IMR-90 (cell line): ENCODE data around the gene PELI1. TPM values are rescaled to one million over a fixed set of nuclear protein-coding genes. Genes with fewer than 3 reads are reported as not detected.

Experiments used
- ATAC-seq: fragments of 200-7000 bp; cut with Tn5 transposase; 2 replicates; pipeline ENCODE4 v1.9.1; 2020; ENCODE audit warnings: low read depth, mild to moderate bottlenecking, moderate library complexity
- BruUV-seq: library from RNA; stranded (reverse); fragments of 400-500 nt; replicated peaks from 2 replicates; lab custom pipeline; 2021; lab: Mats Ljungman, UMichigan
- CTCF ChIA-PET: fragments of 300-600 bp; formaldehyde crosslinking; extraction: SDS; loops from one replicate; lab custom pipeline; 2021; ENCODE audit warnings: antibody characterized with exemption; lab: Yijun Ruan, JAX
- POLR2A ChIA-PET: fragments of 300-600 bp; sonication (Branson Sonifier 250); formaldehyde crosslinking; loops from one replicate; lab custom pipeline; 2022; ENCODE audit warnings: antibody characterized with exemption; ENCODE audit not compliant: unreplicated experiment; lab: Charles Lee
- DNase-seq: peaks from one replicate; pipeline ENCODE4 v3.0.0; 2013
- H2AFZ ChIP-seq: replicated peaks from 2 replicates; pipeline ENCODE3; 2013; ENCODE audit warnings: low read length, mild to moderate bottlenecking; ENCODE audit not compliant: poor library complexity
- H2AK5ac ChIP-seq: 2 replicates; pipeline ENCODE4 v1.6.1; 2013; ENCODE audit warnings: low read depth, low read length, inconsistent platforms
- H2AK9ac ChIP-seq: replicated peaks from 2 replicates; pipeline ENCODE3; 2013; ENCODE audit warnings: mild to moderate bottlenecking, low read depth, low read length, moderate library complexity; ENCODE audit not compliant: poor library complexity
- H2BK120ac ChIP-seq: 2 replicates; pipeline ENCODE4 v1.6.1; 2013; ENCODE audit warnings: low read depth, low read length, inconsistent platforms
- H2BK15ac ChIP-seq: 3 replicates; pipeline ENCODE4 v1.6.1; 2013; ENCODE audit warnings: low read depth, low read length, inconsistent platforms
- H2BK20ac ChIP-seq: 2 replicates; pipeline ENCODE4 v1.6.1; 2013; ENCODE audit warnings: low read depth, mild to moderate bottlenecking, inconsistent platforms, low read length, moderate library complexity
- H2BK5ac ChIP-seq: 2 replicates; pipeline ENCODE4 v1.6.1; 2013; ENCODE audit warnings: mild to moderate bottlenecking, low read depth, low read length, inconsistent platforms; ENCODE audit not compliant: poor library complexity, severe bottlenecking
- H3K14ac ChIP-seq: replicated peaks from 2 replicates; pipeline ENCODE4 v1.6.1; 2013; ENCODE audit warnings: low read depth, low read length, inconsistent platforms
- H3K18ac ChIP-seq: 2 replicates; pipeline ENCODE4 v1.6.1; 2013; ENCODE audit warnings: low read depth, low read length, control low read depth
- H3K23ac ChIP-seq: 2 replicates; pipeline ENCODE4 v1.6.1; 2013; ENCODE audit warnings: low read depth, low read length, inconsistent platforms
- H3K27ac ChIP-seq: 2 replicates; pipeline ENCODE4 v1.5.1; 2013; ENCODE audit warnings: mild to moderate bottlenecking, control low read depth, low read length; ENCODE audit not compliant: insufficient read depth
- H3K27me3 ChIP-seq: 2 replicates; pipeline ENCODE4 v1.6.1; 2013; ENCODE audit warnings: low read length; ENCODE audit not compliant: control insufficient read depth, insufficient read depth
- H3K36me3 ChIP-seq: 2 replicates; pipeline ENCODE4 v1.6.1; 2013; ENCODE audit warnings: low read length, mixed read lengths; ENCODE audit not compliant: control insufficient read depth, insufficient read depth
- H3K4ac ChIP-seq: 2 replicates; pipeline ENCODE4 v1.6.1; 2013; ENCODE audit warnings: low read depth, low read length, inconsistent platforms
- H3K4me1 ChIP-seq: 2 replicates; pipeline ENCODE4 v1.6.1; 2013; ENCODE audit warnings: low read length, mixed read lengths; ENCODE audit not compliant: control insufficient read depth, insufficient read depth
- H3K4me2 ChIP-seq: 2 replicates; pipeline ENCODE4 v1.6.1; 2013; ENCODE audit warnings: low read depth, mild to moderate bottlenecking, control low read depth, low read length, moderate library complexity
- H3K4me3 ChIP-seq: 2 replicates; pipeline ENCODE4 v1.5.1; 2013; ENCODE audit warnings: low read depth, mild to moderate bottlenecking, control low read depth, low read length, moderate library complexity; ENCODE audit not compliant: insufficient read depth
- H3K56ac ChIP-seq: 2 replicates; pipeline ENCODE4 v1.6.1; 2013; ENCODE audit warnings: low read length, inconsistent platforms; ENCODE audit not compliant: insufficient read depth; ENCODE audit errors: extremely low read depth
- H3K79me1 ChIP-seq, 2 experiments: 2 replicates each; pipeline ENCODE4 v1.6.1; 2013; ENCODE audit warnings: low read length in 2 of 2, inconsistent platforms in 1 of 2, low read depth in 1 of 2
- H3K9ac ChIP-seq: 2 replicates; pipeline ENCODE4 v1.6.1; 2013; ENCODE audit warnings: low read depth, low read length, control low read depth
- H3K9me1 ChIP-seq: 2 replicates; pipeline ENCODE4 v1.6.1; 2013; ENCODE audit warnings: low read length, inconsistent platforms; ENCODE audit not compliant: insufficient read depth
- H3K9me3 ChIP-seq: 2 replicates; pipeline ENCODE4 v1.6.1; 2013; ENCODE audit warnings: low read length; ENCODE audit not compliant: control insufficient read depth, insufficient read depth
- H4K20me1 ChIP-seq: 2 replicates; pipeline ENCODE4 v1.6.1; 2013; ENCODE audit warnings: low read length, inconsistent platforms; ENCODE audit not compliant: insufficient read depth
- H4K5ac ChIP-seq: 2 replicates; pipeline ENCODE4 v1.6.1; 2013; ENCODE audit warnings: mild to moderate bottlenecking, low read depth, low read length, control low read depth
- H4K8ac ChIP-seq, 2 experiments: 2 replicates each; pipeline ENCODE4 v1.6.1; 2013; ENCODE audit warnings: low read depth in 2 of 2, low read length in 2 of 2, control low read depth in 1 of 2, inconsistent platforms in 1 of 2
- H4K91ac ChIP-seq: 2 replicates; pipeline ENCODE4 v1.6.1; 2013; ENCODE audit warnings: low read depth, low read length, inconsistent platforms; ENCODE audit not compliant: insufficient read depth
- BHLHE40 ChIP-seq: fragments of 150-350 bp; IDR thresholded peaks from 2 replicates; pipeline ENCODE4 v1.6.1; 2016; ENCODE audit warnings: mild to moderate bottlenecking, low read depth, low read length
- CTCF ChIP-seq: conservative IDR thresholded peaks from 2 replicates; pipeline ENCODE4 v1.5.1; 2012; ENCODE audit warnings: mild to moderate bottlenecking, low read depth, low read length, improper control_type of control experiment
- MAFK ChIP-seq: IDR thresholded peaks from 2 replicates; pipeline ENCODE4 v1.6.1; 2012; ENCODE audit warnings: low read depth, low read length, improper control_type of control experiment
- MXI1 ChIP-seq: IDR thresholded peaks from 2 replicates; pipeline ENCODE4 v1.6.1; 2012; ENCODE audit warnings: low read depth, mild to moderate bottlenecking, low read length, moderate library complexity, borderline replicate concordance
- SMC3 ChIP-seq: fragments of 150-350 bp; IDR thresholded peaks from 2 replicates; pipeline ENCODE4 v1.6.1; 2016; ENCODE audit warnings: low read depth, mild to moderate bottlenecking, antibody characterized with exemption, low read length, moderate library complexity
- dilution Hi-C: fragments of 300-500 bp; cut with HindIII; formaldehyde crosslinking; loops from one replicate; pipeline ENCODE4 v1.14.3; 2018; ENCODE audit warnings: low sequenced_read_pairs; ENCODE audit not compliant: unreplicated experiment
- in situ Hi-C: fragments of 300-500 bp; cut with MboI; formaldehyde crosslinking; loops from 3 replicates; pipeline ENCODE4 v1.14.3; 2019; ENCODE audit warnings: low sequenced_read_pairs, inconsistent platforms, mixed read lengths
- intact Hi-C: fragments of 100-400 bp; cut with micrococcal nuclease; formaldehyde crosslinking; loops from 2 replicates; pipeline ENCODE4 v1.10.0; 2022
- polyA plus RNA-seq, 3 experiments: library from polyadenylated mRNA; depleted of rRNA; stranded (reverse); fragments of >200 nt; gene quantifications; 2 replicates each; pipeline ENCODE4 v1.2.3, GENCODE V29; 2012; ENCODE audit warnings: low replicate concordance in 1 of 3
- total RNA-seq: library from RNA; depleted of rRNA; stranded (reverse); fragments of >200 nt; gene quantifications from 2 replicates; pipeline ENCODE4 v1.2.3, GENCODE V29; 2012

PELI1 gene
- total and polyA plus RNA-seq, 2 of the 4 experiments (the other 2 are of a cell fraction), result 2.2 to 2.5 TPM

- BruUV-seq, result no TSS peak
- H3K36me3 ChIP-seq, result no peaks in the 10 kb centered on the region
- H3K14ac ChIP-seq, result no peak overlapping the region
- no peak overlapping the region for H3K18ac ChIP-seq
- H3K27ac ChIP-seq, result no peak overlapping the region
- no peak for ATAC-seq
- no peak overlapping the region for H2BK120ac ChIP-seq
- DNase-seq, result no peak
- peaks cover 2% of the 10 kb centered on the region; the same call in 1 of the 2 replicates for H3K27me3 ChIP-seq
- H3K9me1 ChIP-seq, result peaks cover 4% of the 10 kb centered on the region; the same call in 1 of the 2 replicates
- H3K79me1 ChIP-seq, result no peaks in the 10 kb centered on the region
- no peak for TF ChIP-seq SMC3
- no peak for TF ChIP-seq CTCF
- TF ChIP-seq MXI1, result no peak
- peak; percentile 66 for TF ChIP-seq MAFK
- no peak for TF ChIP-seq BHLHE40
- no peak overlapping the region for H2AFZ ChIP-seq
- H3K4me1 ChIP-seq, result peaks cover 6% of the 10 kb centered on the region; the same call in 1 of the 2 replicates
- intact Hi-C loops (loop anchor here (10.0 kb wide), 1 partner anchor 816 kb away; no protein-coding TSS in a partner anchor), in situ Hi-C loops (no loop called here), dilution Hi-C loops (loop anchor here (25.0 kb wide), 1 partner anchor 253 kb away; no protein-coding TSS in a partner anchor)
- no peak overlapping the region for H4K5ac ChIP-seq
- no peak overlapping the region for H3K4me2 ChIP-seq
- H3K4ac ChIP-seq, result no peak overlapping the region
- no peak overlapping the region for H2BK5ac ChIP-seq
- H3K4me3 ChIP-seq, result no peak overlapping the region
- POLR2A ChIA-PET, result no interaction called here
- no peak overlapping the region for H3K9ac ChIP-seq
- no peak overlapping the region for H2AK5ac ChIP-seq
- no peak overlapping the region for H2AK9ac ChIP-seq
- no peak overlapping the region for H4K91ac ChIP-seq
- H4K8ac ChIP-seq, result no peak overlapping the region
- CTCF ChIA-PET, result interaction anchor here (0.7 kb wide), 2 partner anchors 75 to 272 kb away, joined by 3 read pairs; no protein-coding TSS in a partner anchor
- H2BK15ac ChIP-seq, result no peak overlapping the region
- no peak overlapping the region for H3K23ac ChIP-seq
- no peak overlapping the region for H2BK20ac ChIP-seq
- no peaks in the 10 kb centered on the region for H4K20me1 ChIP-seq
- H3K9me3 ChIP-seq, result no peaks in the 10 kb centered on the region
- no peak overlapping the region for H3K56ac ChIP-seq
Measured at GRCh38 chr2:64059270-64059669, 85.0 kb downstream of the PELI1 start.
